A673 (cell line): ENCODE results near the gene DGKZ.

ENCODE experiments used
- EZH2 ChIP-seq: fragments of 200-600 bp; sonication (generic); IDR thresholded peaks from 2 replicates; pipeline ENCODE4 v1.6.1; 2017; ENCODE audit warnings: borderline replicate concordance, low read depth, mild to moderate bottlenecking, mixed read lengths, antibody characterized with exemption, low read length; ENCODE audit not compliant: poor library complexity, severe bottlenecking
- TF ChIP-seq, protein P1 (sequence below): fragments of 300-800, 200-600 bp; sonication (generic); conservative IDR thresholded peaks from 2 replicates; pipeline ENCODE4 v1.5.1; 2017; ENCODE audit warnings: low read depth, mild to moderate bottlenecking, antibody characterized with exemption, low read length, moderate library complexity, mixed read lengths

DNA sequence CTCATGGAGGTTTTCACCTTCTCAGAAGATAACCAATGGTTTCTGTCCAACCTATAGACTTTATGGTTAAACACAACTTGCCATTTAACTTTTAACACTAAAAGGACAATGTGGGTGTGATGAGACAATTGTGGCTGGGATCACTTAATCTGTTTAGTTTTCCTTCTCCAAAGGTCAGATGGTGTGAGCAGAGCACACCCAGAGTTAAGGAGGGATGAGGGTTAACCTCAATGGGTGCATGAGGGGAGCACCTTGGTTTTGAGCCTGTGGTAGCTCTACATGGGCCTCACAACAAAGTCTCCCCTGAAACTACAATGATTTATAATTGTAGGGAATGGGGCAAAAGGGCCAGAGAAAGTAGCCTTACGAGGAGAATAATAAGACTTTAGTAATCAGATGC is 73.2 kb downstream of the DGKZ start:
- TF ChIP-seq, protein P1, sequence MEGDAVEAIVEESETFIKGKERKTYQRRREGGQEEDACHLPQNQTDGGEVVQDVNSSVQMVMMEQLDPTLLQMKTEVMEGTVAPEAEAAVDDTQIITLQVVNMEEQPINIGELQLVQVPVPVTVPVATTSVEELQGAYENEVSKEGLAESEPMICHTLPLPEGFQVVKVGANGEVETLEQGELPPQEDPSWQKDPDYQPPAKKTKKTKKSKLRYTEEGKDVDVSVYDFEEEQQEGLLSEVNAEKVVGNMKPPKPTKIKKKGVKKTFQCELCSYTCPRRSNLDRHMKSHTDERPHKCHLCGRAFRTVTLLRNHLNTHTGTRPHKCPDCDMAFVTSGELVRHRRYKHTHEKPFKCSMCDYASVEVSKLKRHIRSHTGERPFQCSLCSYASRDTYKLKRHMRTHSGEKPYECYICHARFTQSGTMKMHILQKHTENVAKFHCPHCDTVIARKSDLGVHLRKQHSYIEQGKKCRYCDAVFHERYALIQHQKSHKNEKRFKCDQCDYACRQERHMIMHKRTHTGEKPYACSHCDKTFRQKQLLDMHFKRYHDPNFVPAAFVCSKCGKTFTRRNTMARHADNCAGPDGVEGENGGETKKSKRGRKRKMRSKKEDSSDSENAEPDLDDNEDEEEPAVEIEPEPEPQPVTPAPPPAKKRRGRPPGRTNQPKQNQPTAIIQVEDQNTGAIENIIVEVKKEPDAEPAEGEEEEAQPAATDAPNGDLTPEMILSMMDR, result no peak
- no peak for TF ChIP-seq EZH2
